ENCODE data around the gene BMX. TPM values are rescaled to one million over a fixed set of nuclear protein-coding genes. Genes with fewer than 3 reads are reported as not detected.

BMX gene
- total RNA-seq, 1 experiment from 2014 or later: not detected

DNA sequence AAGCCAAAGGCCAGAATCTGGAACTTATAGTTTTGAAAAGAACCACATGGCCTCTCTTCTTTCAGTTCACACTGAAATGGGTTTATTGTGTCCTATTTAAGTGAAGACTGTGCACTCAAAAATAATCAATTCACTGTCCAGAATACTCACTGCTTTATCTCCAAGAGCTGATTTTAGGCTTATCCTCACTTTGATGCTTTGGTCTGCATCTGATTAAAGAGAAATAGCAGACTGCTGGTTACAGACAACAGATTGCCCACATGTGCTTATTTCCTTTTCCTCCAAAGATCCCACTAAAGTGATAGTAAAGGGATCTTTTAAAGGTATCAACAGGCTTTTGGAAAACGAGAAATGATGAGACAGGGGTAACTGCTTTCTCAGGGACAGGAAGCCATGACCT lies 69.5 kb downstream of the BMX start:
- H3K4me3 ChIP-seq (ENCODE audit: low read length): no peak overlapping the region
- intact Hi-C loops (cut with micrococcal nuclease): no loop called here
- no TSS peak for BruUV-seq (replicated peaks)
- H3F3A ChIP-seq (ENCODE audit: low read length, unreplicated experiment): no peaks in the 10 kb centered on the region
- DNase-seq (no peak), ATAC-seq (no peak)
- no peaks in the 10 kb centered on the region for H3K9me2 ChIP-seq (replicated peaks; ENCODE audit: low read length)
- ChIA-PET CTCF (no interaction called here), POLR2A (ENCODE audit: unreplicated experiment) (no interaction called here)
- no peaks in the 10 kb centered on the region for H3K79me2 ChIP-seq (ENCODE audit: low read length)
- H3K27me3 ChIP-seq (ENCODE audit: low read length): no peaks in the 10 kb centered on the region
- peaks cover 4% of the 10 kb centered on the region for H3K4me1 ChIP-seq (ENCODE audit: insufficient read depth, low read length)
- H3K9me3 ChIP-seq (ENCODE audit: low read length): no peaks in the 10 kb centered on the region
- no peak for TF ChIP-seq EZH2phosphoT487 (IDR thresholded peaks at IDR 0.05; ENCODE audit: borderline replicate concordance, low read length)
- no peak for TF ChIP-seq EZH2 (IDR thresholded peaks at IDR 0.05; ENCODE audit: low read length, unreplicated experiment)
- TF ChIP-seq, protein P1, sequence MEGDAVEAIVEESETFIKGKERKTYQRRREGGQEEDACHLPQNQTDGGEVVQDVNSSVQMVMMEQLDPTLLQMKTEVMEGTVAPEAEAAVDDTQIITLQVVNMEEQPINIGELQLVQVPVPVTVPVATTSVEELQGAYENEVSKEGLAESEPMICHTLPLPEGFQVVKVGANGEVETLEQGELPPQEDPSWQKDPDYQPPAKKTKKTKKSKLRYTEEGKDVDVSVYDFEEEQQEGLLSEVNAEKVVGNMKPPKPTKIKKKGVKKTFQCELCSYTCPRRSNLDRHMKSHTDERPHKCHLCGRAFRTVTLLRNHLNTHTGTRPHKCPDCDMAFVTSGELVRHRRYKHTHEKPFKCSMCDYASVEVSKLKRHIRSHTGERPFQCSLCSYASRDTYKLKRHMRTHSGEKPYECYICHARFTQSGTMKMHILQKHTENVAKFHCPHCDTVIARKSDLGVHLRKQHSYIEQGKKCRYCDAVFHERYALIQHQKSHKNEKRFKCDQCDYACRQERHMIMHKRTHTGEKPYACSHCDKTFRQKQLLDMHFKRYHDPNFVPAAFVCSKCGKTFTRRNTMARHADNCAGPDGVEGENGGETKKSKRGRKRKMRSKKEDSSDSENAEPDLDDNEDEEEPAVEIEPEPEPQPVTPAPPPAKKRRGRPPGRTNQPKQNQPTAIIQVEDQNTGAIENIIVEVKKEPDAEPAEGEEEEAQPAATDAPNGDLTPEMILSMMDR (conservative IDR thresholded peaks at IDR 0.05; ENCODE audit: low read depth, low read length): no peak
- H3K9ac ChIP-seq (ENCODE audit: low read length): no peak overlapping the region
- no peaks in the 10 kb centered on the region for H4K20me1 ChIP-seq (ENCODE audit: low read length)
- no peak overlapping the region for H2AFZ ChIP-seq (ENCODE audit: low read length)
- no peaks in the 10 kb centered on the region for H3K36me3 ChIP-seq (ENCODE audit: low read depth, low read length)
- H3K4me2 ChIP-seq (ENCODE audit: low read length): no peak overlapping the region
- no peak overlapping the region for H3K27ac ChIP-seq (ENCODE audit: low read length)

DNA sequence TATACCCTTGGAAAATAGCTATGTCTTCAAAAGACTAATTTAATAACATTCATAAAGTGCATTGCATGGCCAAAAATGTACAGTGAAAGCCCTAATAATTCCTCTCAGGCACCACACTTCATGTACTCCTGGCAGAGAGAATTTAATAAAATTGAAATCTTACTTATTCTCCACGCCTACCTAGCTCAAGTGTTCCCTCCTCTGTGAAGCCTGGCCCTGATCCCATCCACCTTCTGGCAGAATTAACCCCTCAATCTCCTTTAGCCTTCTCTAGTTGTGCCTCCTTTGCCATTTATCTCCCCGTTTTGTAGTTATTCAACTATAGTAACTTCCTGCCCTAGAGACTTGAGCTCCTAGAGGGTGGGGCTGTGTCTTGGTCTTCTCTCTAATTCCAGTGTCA lies 73.4 kb downstream of the BMX start:
- no TSS peak for BruUV-seq (replicated peaks)
- POLR2A ChIA-PET (ENCODE audit: unreplicated experiment): no interaction called here
- CTCF ChIA-PET: no interaction called here

DNA sequence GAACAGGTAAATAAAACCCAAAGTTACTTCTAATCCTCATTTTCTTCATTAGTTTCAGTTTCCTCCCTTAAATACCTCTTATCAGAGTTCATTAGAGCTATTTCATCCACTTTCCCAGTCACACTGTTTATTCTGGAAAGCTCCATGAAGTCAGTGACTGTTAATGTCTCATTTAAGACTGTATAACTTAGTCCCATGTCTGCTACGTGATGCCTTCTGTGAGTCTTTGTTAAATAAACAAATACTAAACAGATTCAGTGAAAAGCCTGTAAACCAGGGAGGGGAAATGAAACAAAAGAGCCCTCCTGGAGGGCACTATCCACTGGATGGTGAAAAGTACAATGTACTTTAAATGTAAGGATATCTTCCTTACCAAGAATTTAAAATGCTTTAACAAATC lies 75.4 kb downstream of the BMX start:
- DNase-seq (peak; percentile 32), ATAC-seq (peak; percentile 82)
- intact Hi-C loops (cut with micrococcal nuclease): no loop called here
- ChIA-PET CTCF (no interaction called here), POLR2A (ENCODE audit: unreplicated experiment) (interaction anchor here (0.6 kb wide), 1 partner anchor 405 kb away, joined by 3 read pairs; no protein-coding TSS in a partner anchor)
- no TSS peak for BruUV-seq (replicated peaks)
- H4K20me1 ChIP-seq (ENCODE audit: low read length): no peaks in the 10 kb centered on the region
- H3F3A ChIP-seq (ENCODE audit: low read length, unreplicated experiment): no peaks in the 10 kb centered on the region
- H3K4me1 ChIP-seq (ENCODE audit: insufficient read depth, low read length): peaks cover 22% of the 10 kb centered on the region
- no peak overlapping the region for H3K9ac ChIP-seq (ENCODE audit: low read length)
- H3K36me3 ChIP-seq (ENCODE audit: low read depth, low read length): no peaks in the 10 kb centered on the region
- H3K27me3 ChIP-seq (ENCODE audit: low read length): no peaks in the 10 kb centered on the region
- TF ChIP-seq, protein P1 (conservative IDR thresholded peaks at IDR 0.05; ENCODE audit: low read depth, low read length): no peak
- TF ChIP-seq EZH2 (IDR thresholded peaks at IDR 0.05; ENCODE audit: low read length, unreplicated experiment) (no peak), EZH2phosphoT487 (IDR thresholded peaks at IDR 0.05; ENCODE audit: borderline replicate concordance, low read length) (no peak)
- no peaks in the 10 kb centered on the region for H3K9me2 ChIP-seq (replicated peaks; ENCODE audit: low read length)
- H3K4me2 ChIP-seq (ENCODE audit: low read length): peak overlapping the region; percentile 47; the same call in 1 of the 2 replicates
- H3K27ac ChIP-seq (ENCODE audit: low read length): no peak overlapping the region
- H3K79me2 ChIP-seq (ENCODE audit: low read length): no peaks in the 10 kb centered on the region
- H3K4me3 ChIP-seq (ENCODE audit: low read length): no peak overlapping the region
- no peaks in the 10 kb centered on the region for H3K9me3 ChIP-seq (ENCODE audit: low read length)
- H2AFZ ChIP-seq (ENCODE audit: low read length): peak overlapping the region; percentile 66

More for the DNA sequence above, 73.4 kb downstream of the BMX start:
- ATAC-seq: no peak
- Histone ChIP-seq H3K4me1 (ENCODE audit: insufficient read depth, low read length) (peaks cover 22% of the 10 kb centered on the region), H3K27me3 (ENCODE audit: low read length) (no peaks in the 10 kb centered on the region), H3K36me3 (ENCODE audit: low read depth, low read length) (no peaks in the 10 kb centered on the region), H2AFZ (ENCODE audit: low read length) (no peak overlapping the region), H3K79me2 (ENCODE audit: low read length) (no peaks in the 10 kb centered on the region), H4K20me1 (ENCODE audit: low read length) (no peaks in the 10 kb centered on the region), H3K4me2 (ENCODE audit: low read length) (no peak overlapping the region), H3K9me2 (replicated peaks; ENCODE audit: low read length) (no peaks in the 10 kb centered on the region), H3K9me3 (ENCODE audit: low read length) (no peaks in the 10 kb centered on the region), H3K27ac (ENCODE audit: low read length) (no peak overlapping the region), H3K9ac (ENCODE audit: low read length) (no peak overlapping the region), H3K4me3 (ENCODE audit: low read length) (no peak overlapping the region), H3F3A (ENCODE audit: low read length, unreplicated experiment) (no peaks in the 10 kb centered on the region)
- intact Hi-C loops (cut with micrococcal nuclease): no loop called here
- TF ChIP-seq, protein P1 (conservative IDR thresholded peaks at IDR 0.05; ENCODE audit: low read depth, low read length): no peak
- TF ChIP-seq EZH2phosphoT487 (IDR thresholded peaks at IDR 0.05; ENCODE audit: borderline replicate concordance, low read length): no peak
- no peak for TF ChIP-seq EZH2 (IDR thresholded peaks at IDR 0.05; ENCODE audit: low read length, unreplicated experiment)
- no peak for DNase-seq

Measured in PC-3 (cell line).